ENCODE measurements around the gene TEX35.

TEX35 gene

GRCh38 chr1:178488393-178488792, 24.5 kb upstream of the TEX35 start:
- TF ChIP-seq SIN3A (IDR thresholded peaks at IDR 0.05; ENCODE audit: borderline replicate concordance, insufficient read depth, low read length), result no peak
- no peak for TF ChIP-seq FOXP2 (optimal IDR thresholded peaks at IDR 0.05; ENCODE audit: borderline replicate concordance, extremely low read depth, extremely low read length, insufficient read depth)
- no peak for TF ChIP-seq TAF1 (IDR thresholded peaks at IDR 0.05; ENCODE audit: borderline replicate concordance, insufficient read depth, low read length)
- no peak for TF ChIP-seq POLR2AphosphoS5 (IDR thresholded peaks at IDR 0.05; ENCODE audit: low read depth, low read length)
- TF ChIP-seq REST (IDR thresholded peaks at IDR 0.05; ENCODE audit: insufficient read depth in 1 of 2, low read depth in 2 of 2, low read length in 2 of 2), result no peak

GRCh38 chr1:178489399-178489798, 23.5 kb upstream of the TEX35 start:
- TF ChIP-seq SIN3A (IDR thresholded peaks at IDR 0.05; ENCODE audit: borderline replicate concordance, insufficient read depth, low read length), result no peak
- no peak for TF ChIP-seq POLR2AphosphoS5 (IDR thresholded peaks at IDR 0.05; ENCODE audit: low read depth, low read length)
- no peak for TF ChIP-seq TAF1 (IDR thresholded peaks at IDR 0.05; ENCODE audit: borderline replicate concordance, insufficient read depth, low read length)
- TF ChIP-seq REST (IDR thresholded peaks at IDR 0.05; ENCODE audit: insufficient read depth in 1 of 2, low read depth in 2 of 2, low read length in 2 of 2), result no peak
- TF ChIP-seq FOXP2 (optimal IDR thresholded peaks at IDR 0.05; ENCODE audit: borderline replicate concordance, extremely low read depth, extremely low read length, insufficient read depth), result no peak

GRCh38 chr1:178490136-178490535, 22.8 kb upstream of the TEX35 start:
- TF ChIP-seq SIN3A (IDR thresholded peaks at IDR 0.05; ENCODE audit: borderline replicate concordance, insufficient read depth, low read length) (no peak), POLR2AphosphoS5 (IDR thresholded peaks at IDR 0.05; ENCODE audit: low read depth, low read length) (no peak), REST (IDR thresholded peaks at IDR 0.05; ENCODE audit: insufficient read depth in 1 of 2, low read depth in 2 of 2, low read length in 2 of 2) (no peak)

- TF ChIP-seq REST (IDR thresholded peaks at IDR 0.05; ENCODE audit: insufficient read depth in 1 of 2, low read depth in 2 of 2, low read length in 2 of 2), result no peak
- no peak for TF ChIP-seq SIN3A (IDR thresholded peaks at IDR 0.05; ENCODE audit: borderline replicate concordance, insufficient read depth, low read length)
- no peak for TF ChIP-seq TAF1 (IDR thresholded peaks at IDR 0.05; ENCODE audit: borderline replicate concordance, insufficient read depth, low read length)
- TF ChIP-seq FOXP2 (optimal IDR thresholded peaks at IDR 0.05; ENCODE audit: borderline replicate concordance, extremely low read depth, extremely low read length, insufficient read depth), result no peak
- no peak for TF ChIP-seq POLR2AphosphoS5 (IDR thresholded peaks at IDR 0.05; ENCODE audit: low read depth, low read length)
These were observed 21.9 kb upstream of the TEX35 start for GRCh38 chr1:178490967-178491366.

GRCh38 chr1:178491721-178492120, 21.2 kb upstream of the TEX35 start:
- no peak for TF ChIP-seq REST (IDR thresholded peaks at IDR 0.05; ENCODE audit: insufficient read depth in 1 of 2, low read depth in 2 of 2, low read length in 2 of 2)
- TF ChIP-seq POLR2AphosphoS5 (IDR thresholded peaks at IDR 0.05; ENCODE audit: low read depth, low read length), result no peak
- no peak for TF ChIP-seq FOXP2 (optimal IDR thresholded peaks at IDR 0.05; ENCODE audit: borderline replicate concordance, extremely low read depth, extremely low read length, insufficient read depth)
- no peak for TF ChIP-seq TAF1 (IDR thresholded peaks at IDR 0.05; ENCODE audit: borderline replicate concordance, insufficient read depth, low read length)
- no peak for TF ChIP-seq SIN3A (IDR thresholded peaks at IDR 0.05; ENCODE audit: borderline replicate concordance, insufficient read depth, low read length)
